ENCODE data around the gene SAMD4A.
"Not testable (repeated sequence)": the region's sequence is repeated elsewhere in the genome, so short reads cannot be mapped to it uniquely, and the experiment has no call there.

SAMD4A gene

DNA sequence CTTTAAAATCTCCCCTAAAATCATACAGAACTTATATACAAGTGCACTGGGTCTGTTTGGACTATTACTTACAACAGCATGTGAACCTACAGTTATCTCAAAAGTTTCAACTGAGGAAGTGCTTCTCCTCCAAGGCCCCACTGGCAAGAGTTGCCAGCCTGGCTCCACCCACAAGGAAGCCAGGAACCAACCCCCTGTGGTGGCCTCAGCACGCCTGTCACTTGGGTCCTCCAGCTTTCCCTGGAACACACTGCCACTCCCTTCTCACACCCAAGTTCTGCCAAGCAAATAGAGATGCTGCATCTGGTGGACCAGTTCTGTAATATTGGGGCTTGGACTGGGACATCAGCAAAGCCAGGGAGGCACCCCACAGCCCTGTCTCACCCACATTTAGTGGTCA lies 220.3 kb downstream of the SAMD4A start:
- DNase-seq, result no peak

DNA sequence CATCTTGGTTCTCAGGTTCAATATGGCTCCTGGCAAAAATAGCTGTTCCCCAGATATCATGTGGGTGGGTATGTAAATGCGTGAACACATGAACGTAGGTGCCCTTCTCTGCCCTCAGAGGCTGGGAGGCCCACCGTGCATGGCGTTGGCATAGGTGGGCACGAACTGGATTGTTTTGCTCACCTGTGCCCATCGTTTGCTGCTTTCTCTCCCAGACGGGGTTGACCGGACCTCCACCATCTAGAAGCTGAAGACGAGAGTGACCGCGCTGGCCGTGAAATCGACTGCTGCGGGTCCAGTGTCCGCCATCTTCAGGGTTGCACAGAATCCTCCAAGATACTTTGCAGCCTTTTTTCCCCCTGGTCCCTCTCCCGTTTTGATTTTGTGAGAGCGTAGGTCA lies 221.8 kb downstream of the SAMD4A start:
- DNase-seq, result no peak

DNA sequence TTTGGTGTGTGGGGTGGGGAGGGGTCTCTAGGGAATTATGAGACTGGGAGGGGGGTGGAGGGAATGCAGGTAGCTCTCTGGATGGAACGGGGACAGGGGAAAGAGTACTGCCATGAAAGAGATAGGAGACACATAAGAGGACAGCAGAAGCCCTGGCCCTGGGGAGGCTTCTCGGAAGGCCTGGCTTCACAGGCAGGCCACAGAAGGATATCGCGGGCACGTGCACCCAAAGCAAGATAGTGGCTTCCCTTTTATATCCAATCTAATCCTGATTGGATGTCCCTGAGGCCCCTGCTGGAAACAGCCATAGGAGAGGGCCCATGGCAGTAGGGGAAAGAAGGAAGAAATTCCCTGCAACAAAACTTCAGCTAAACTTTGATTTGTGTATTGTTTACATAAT lies 222.2 kb downstream of the SAMD4A start:
- DNase-seq, result no peak

DNA sequence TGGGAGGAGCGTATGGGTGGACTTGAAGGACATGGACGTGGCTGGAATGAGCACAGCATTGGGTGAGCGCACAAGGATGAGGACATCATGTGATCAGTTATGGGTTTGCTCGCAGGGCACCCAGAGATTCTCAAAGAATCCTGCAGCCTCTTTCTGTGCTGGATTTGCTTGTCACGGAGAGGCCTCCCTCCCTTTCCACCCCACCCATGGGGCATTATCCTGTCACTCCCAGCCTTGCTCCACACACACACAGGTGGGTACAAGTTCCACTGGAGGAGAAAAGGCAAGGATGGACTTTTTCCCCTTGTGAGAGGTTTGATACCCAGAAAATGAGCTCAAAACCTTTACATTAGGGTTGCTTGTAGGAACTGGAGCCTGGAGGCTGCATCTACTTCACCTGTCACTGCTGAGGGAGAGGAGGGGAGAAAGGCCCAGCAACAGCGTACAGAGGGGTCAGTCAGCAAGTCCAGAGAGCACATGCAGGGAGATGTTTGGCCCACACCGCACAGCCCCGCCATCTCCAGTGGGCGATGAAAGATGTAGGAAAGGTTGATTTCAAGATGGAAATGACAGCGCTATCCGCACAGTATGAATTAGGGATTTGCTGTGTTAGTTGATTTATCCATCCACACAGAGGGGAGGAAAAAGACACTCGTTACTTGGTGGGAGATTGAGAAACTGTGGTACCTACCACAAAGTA lies 223.0 kb downstream of the SAMD4A start:
- DNase-seq, result no peak

DNA sequence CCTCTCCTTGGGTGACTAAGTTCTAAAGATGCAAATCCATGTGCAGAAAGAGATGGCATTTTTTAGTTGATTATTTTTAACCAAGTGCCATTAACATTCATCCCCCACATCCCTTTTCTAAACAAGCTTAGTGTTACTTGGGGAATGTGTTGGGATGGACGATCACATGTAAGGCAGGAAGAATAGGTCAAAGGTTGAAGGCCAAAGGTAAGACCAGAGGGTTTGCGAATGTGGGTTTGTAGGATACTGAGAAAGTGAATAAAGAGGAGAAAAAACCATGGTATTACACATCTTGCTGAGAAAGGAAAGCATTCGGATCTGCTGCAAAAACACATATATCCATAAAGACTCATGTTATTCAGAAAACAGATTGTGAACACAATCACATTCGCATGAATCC lies 224.1 kb downstream of the SAMD4A start:
- no peak for DNase-seq

DNA sequence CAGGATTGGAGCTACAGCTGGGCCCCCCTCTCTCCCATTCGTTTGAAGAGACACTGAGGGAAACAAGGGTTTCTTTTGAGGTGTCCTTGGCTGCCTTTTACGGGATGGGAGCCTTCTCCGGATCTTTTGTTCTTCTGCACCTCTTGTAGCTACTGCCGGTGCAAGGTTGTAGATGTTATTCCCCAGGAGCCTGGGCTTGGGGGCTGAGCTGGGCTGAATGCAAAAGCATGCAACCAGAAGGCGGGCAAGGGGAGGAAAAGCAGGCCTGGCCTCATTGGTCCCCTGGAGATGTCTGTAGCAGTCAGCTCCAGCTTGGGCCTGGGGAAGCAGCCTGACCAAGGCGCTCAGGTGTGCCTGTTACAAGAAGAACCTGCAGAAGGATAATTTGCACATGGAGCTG lies 225.4 kb downstream of the SAMD4A start:
- no peak for DNase-seq

DNA sequence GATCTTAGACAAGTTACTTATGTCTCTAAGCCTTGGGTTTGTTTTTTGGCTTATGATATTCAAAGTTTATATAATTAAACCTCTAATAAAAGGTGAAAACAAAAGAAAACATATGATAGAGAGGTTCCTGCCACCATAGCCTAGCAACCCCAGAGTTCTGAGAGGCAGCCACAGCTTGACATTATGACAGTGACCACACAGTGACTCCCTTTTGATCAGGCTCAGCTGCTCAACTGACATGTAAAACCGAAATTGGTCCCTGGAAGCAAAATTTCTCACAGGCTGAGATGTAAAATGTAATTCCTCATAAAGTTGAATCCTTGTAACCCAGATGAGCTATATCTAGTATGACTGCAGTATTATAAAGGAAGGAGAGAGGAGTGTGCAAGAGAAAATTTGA lies 227.2 kb downstream of the SAMD4A start:
- DNase-seq, result no peak

DNA sequence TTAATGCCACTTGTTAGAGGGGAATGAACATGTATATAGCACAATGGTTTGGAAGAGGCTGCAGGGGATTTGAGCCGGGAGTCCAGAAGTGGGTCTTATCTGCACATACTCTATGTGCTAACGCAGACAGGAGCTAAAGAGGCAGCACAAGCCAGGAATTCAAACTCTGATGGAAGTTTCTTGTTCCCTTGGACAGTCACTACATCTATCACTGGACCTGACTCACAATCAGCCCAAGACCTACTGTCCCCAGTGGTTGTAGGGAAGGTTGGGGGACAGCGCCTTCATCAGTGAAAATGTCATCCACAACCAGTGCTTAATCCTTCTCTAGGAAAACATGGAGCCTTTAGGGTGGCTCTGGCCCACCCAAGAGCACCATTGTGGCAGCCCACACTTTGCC lies 227.9 kb downstream of the SAMD4A start:
- DNase-seq, result no peak

DNA sequence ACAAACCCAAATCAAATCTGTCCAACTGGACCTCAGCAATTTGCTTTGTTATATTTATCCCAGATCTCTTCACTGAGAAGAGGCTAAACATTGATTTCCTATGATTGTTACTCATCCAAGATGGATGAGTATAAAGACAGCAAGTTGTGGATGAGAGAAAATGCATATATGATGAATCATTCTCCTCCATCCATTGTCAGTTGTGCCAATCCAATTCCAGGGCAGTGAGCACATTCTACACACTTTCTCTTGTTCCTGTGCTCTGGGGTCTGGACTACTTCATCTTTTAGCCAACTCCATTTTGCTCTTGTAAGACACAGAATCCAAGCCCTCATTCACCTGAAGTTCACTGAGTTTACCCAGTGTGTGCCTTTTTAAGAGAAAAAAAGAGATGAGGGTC lies 230.0 kb downstream of the SAMD4A start:
- no peak for DNase-seq

DNA sequence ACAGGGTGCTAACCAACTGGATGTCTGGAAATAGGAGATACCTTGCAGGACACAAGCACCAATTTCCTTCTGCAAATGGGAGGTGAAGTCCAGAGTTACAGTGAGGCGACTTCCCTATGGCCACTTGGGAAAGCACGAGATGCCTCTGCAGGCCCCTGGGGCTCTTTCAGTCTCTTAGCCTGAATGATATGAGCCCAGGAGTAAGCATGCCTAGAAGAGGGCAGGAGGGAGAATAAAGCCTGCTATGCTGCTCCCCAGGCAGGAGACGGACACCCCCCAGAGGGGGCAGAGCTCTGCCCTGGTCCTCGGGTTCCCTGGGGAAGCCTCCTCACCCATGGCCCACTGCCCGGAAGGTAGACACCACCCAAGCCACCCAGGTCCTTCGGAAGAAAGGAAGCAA lies 230.6 kb downstream of the SAMD4A start:
- no peak for DNase-seq

DNA sequence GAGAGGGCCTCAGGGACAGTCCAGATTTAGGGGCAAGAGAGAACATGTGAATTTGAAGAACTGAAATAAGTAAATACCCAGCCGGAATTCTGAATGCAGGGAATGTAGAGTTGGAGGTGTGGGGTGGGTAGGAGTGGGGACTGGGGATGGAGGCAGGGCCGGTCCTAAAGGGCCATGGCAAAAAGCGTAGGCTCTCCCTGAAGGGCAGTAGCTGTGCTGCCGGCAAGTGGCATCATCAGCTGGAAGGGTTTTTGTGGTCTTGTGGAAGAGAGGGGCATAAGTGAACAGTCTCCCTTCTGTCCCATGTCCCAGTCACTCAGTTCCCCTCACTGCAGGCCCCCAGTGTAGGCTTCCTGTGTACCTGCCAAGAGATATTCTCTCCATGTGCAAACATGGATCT lies 231.1 kb downstream of the SAMD4A start:
- no peak for DNase-seq

DNA sequence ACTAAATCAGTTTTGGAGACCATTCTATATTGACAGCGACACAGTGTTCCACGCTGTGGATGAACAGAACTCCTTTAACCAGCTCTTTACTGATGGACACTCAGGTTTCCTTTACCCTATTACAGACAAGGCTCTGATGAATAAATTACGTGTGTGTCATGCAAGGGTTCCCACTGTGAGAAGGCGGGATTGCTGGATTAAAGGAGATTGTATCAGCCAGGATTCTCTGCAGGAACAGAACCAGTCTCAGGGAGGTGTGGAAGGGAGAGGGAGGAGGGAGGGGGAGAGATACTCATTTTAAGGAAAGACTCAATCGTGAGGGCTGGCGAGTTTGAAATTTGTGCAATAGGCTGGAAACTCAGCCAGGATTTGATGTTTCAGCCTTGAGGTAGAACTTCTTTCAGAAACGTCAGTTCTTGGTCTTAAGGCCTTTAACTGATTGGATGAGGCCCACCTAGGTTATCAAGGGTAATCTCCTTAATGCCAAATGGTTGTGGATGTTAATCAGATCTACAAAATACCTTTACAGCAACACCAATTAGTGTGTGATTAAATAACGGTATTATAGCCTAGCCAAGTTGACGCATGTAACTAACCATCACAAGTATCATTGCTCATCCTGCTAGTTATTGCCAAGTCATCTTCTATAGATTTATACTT lies 231.7 kb downstream of the SAMD4A start:
- DNase-seq, result no peak

DNA sequence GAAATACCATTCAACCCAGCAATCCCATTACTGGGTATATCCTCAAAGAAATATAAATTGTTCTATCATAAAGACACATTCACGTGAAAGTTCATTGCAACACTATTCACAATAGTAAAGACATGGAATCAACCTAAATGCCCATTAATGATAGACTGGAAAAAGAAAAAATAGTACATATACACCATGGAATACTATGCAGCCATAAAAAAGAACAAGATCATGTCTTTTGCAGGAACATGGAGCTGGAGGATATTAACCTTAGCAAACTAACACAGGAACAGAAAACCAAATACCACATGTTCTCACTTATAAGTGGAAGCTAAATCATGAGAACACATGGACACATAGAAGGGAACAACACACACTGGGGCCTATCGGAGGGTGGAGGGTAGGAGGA lies 234.6 kb downstream of the SAMD4A start:
- not testable (repeated sequence) for DNase-seq

DNA sequence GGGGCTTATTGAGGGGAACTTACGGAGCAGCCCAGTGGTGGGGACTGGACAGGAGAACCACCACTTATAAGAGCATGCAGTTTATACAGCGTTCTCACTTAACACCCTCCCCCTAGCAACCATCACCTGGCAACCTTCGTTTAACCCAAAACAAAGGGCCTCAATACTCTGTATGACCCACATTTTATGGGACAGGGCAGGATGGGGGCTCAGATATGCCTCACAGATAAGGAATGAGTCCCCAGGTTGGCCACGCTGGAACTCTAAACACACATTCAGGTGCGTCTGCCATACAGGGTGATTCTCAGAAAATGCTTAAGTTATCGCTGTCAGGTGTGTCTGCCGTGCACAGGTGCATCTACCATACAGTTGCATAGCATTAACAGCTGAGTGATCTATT lies 236.5 kb downstream of the SAMD4A start:
- no peak for DNase-seq

DNA sequence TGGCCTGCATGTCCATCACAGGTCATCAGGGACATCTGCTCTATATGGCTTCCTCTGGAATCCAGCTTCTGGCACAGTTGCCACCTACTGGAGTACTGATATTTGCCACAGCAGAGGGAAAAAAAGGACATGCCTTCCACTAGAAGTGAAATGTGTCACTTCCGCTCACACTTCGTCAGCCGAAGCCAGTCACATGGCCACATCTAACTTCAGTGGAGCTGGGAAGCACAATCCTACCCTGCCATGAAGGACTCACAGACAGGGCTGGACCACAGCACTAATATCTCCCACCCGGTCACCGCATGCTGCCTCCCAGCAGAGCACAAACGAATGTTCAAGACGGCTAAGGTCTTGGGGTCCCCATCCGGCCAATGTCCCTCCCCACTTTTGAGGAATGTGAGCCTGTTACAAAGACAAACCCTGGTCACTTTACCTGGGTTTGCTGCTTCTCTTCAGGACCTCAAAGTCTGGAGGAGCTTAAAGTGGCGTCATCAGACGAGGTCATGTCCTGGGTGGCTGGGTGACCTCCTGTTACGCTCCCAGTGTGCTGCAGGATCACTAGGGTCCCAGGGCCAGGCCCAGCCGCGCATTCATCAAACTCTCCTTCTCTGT lies 237.1 kb downstream of the SAMD4A start:
- DNase-seq, result no peak

DNA sequence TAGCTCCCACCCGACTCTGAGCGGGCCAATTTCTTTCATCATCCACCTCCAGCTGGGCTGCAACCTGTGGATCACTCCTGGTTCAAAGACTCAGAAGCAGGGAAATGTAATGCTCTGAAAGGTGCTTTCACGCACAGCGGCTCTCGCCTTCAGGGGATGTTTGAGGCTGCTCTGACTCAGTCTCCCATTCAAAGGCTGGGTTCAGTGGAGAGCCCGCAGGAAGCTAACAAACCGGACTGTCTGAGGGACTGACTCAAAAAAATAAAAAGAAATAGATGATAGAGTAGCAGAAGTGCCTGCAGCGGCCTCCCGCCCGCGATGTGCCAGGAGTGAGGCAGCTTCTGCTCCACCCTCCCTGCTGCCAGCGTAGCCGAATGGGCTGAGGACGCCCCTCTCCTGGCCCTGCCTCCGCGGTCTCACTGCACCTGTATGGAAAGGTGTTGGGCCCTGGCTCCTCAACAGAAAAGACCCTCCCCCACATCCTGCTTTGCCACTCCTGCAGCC lies 237.7 kb downstream of the SAMD4A start:
- DNase-seq, result no peak

DNA sequence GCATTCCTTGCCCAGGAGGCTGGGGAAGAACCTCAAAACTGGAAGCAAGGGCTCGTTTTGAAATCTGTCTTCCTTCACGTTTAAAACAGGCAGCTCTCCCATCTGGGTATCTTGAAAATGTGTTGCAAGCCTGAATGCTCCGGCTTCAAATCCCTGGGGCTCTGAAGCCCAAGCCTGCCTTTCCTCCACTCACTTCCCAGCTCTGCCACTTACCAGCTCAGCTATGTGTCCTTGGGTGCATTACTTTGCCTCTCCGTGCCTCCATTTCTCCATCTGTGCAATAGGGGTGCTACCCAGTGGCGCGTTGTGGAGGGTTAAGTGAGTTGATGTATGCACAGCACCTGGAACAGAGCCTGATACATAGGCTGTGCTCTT lies 238.1 kb downstream of the SAMD4A start:
- DNase-seq, result no peak

DNA sequence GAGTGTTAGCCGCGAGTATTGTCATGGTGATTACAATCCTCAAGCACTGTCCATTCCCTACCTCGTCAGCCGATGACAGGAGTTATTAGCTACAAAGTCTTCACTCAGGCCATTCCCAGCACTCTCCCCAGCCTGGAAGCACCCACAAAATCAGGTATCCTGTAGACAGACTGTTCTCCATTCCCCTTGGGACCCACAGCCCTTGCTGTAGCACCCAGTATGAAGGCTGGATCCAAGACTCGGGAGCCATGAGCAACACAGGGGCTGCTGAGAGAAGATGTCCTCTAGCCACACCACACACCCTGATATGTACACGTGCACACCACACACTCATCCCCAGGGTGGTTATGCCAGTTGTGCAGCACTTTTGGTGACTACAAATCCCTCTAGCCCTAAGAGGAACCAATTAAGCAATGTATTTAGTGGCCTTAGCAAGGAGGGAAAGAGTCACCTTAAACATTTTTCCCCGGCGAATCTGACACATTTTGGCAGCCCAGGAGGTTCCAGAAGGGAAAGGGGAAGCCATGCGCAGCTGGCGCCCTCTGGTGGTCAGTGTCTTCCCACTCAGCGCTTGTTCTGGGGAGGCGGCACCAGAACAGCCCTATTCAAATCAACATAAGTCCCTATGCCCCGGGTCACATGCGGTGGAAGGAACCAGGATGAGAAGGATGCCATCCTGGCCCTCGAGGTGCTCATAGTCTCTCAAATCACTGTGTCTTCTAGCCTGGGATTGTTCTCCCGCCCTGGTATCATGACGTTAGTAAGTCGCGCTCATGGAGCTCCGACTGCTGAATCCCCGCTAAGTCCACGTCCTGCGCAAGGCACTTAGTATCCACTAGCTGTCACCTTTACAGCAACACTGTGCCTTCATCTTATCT lies 238.8 kb downstream of the SAMD4A start:
- DNase-seq, result peak; percentile 20

DNA sequence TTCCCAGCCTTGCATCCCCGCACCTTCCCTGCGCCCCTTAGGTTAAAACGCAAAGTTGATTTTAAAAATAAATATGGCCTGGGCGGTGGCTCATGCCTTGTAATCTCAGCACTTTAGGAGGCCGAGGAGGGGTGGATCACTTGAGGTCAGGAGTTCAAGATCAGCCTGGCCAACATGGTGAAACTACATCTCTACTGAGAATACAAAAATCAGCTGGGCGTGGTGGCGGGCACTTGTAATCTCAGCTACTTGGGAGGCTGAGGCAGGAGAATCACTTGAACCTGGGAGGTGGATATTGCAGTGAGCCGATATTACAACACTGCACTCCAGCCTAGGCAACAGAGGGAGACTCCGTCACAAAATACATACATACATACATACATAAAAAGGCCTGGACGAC lies 239.7 kb downstream of the SAMD4A start:
- DNase-seq, result no peak

DNA sequence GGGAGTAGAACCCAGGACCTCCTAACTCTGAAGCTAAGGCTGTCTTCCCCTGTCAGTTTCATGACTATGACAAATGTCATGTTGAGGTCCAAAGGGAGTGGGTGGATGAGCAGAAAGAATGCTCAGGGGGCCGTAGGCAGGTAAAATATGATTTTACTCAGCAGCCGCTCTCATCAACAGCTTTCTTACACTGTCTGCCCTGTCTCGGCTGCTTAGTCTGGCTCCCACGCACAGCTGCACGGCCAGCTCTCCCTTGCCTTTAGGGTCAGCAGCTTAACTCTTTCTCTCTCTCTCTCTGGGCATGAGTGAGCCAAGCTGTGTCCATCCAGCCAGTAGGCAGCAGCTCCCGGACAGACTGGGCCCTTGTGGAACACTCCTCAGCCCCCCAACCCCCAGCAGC lies 240.5 kb downstream of the SAMD4A start:
- DNase-seq, result no peak

DNA sequence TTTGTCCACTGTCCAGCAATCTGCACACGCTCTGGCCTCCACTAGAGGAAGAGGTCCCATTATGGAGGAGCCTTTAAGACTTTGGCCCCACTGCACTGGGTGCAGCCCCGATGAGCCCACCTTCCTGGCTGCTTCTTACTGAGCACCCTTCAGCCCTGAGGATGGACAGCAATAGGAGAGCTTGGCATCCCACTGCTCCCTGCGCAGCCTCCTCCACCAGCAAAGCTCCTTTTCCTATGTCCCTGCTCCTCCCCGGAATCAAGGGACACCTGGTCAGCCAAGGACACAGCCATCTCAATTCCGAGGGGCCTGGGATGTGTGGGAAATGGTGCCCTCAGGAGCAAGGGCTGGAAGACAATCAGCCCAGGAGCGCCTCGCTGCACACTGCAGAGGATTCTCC lies 241.0 kb downstream of the SAMD4A start:
- no peak for DNase-seq

DNA sequence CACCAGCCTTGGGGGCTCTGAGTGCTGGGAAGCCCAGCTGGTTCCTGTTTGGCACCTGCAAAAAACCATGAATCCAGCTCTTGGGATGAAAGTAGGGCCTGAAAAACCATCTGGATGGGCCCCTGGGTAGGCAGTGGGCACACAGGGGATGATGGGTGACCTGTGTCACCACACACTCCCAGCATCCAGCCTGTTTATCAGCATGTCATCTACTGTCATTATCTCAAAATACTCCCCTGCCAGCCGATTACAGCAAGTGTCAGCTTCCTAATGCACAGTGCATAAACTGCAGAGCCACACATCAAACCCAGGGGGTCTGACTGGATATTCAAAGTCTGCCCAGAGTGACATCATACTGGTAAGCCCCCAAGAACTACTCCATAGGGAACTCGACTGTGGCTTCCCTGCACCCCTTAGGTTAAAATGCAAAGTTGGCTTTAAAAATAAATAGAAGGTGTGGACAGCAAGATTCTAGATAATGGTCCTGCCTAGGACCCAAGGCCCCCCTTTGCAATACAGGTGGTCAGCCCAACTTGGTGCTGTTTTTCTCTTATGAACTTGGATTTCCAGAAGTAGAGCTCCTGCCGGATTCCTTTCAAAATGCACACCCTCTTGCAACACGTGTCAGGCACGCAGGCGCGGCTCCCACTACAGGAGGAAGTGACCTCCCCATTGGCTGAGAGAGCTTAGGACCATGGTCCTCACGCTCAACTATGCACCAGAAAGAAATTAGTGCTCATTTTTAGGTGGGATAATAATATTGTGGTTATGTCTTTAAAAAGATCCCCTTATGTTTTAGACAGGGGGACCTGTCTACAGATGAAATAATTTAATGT lies 241.6 kb downstream of the SAMD4A start:
- DNase-seq, result no peak

DNA sequence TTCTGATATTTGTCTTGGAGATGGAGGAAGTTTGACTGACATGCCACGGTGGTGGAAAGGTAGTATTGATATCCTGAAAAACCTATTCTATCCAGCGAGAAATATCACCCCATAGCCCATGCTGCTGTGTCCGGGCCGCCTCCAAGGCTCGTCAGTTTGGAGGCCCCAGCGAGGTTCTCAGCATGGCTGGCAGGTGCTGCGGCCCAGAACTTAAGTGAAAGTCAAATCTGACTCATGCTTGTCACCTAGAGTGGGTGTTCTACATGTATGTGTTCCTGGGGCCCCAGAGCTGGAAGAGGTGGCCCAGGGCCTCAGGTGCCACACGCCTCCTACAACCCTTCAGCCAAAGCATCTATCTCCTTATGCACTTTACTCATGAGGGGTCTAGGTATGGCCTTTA lies 242.8 kb downstream of the SAMD4A start:
- no peak for DNase-seq
